ENCODE data around the gene DEPDC1B. TPM values are rescaled to one million over a fixed set of nuclear protein-coding genes. Genes with fewer than 3 reads are reported as not detected.

The DEPDC1B gene
- total and polyA plus RNA-seq, 2 of the 8 experiments (the other 6 are each of a cell fraction or from before 2014, with no cell fraction given) = 30.8 to 67.4 TPM

- Histone ChIP-seq H2BK15ac (ENCODE audit: low read length) (no peak overlapping the region), H3K79me2 (ENCODE audit: control insufficient read depth in 1 of 2, insufficient read depth in 2 of 2, low read length in 2 of 2) (no peaks in the 10 kb centered on the region), H2AFZ (ENCODE audit: low read length) (no peak overlapping the region), H4K91ac (replicated peaks; ENCODE audit: insufficient read length, low read length) (no peak overlapping the region), H3K4me2 (ENCODE audit: insufficient read depth in 1 of 2, low read depth in 2 of 2, low read length in 2 of 2) (no peak overlapping the region), H4K5ac (ENCODE audit: insufficient read length, low read depth, low read length) (no peak overlapping the region), H3K4me1 (replicated peaks in 1 of 4; ENCODE audit: control insufficient read depth in 3 of 4, insufficient read depth in 4 of 4, low read length in 3 of 4) (no peaks in the 10 kb centered on the region), H4K8ac (ENCODE audit: extremely low read depth, insufficient read depth, low read length) (no peak overlapping the region), H3K14ac (ENCODE audit: insufficient read length) (no peak overlapping the region), H4K20me1 (replicated peaks in 1 of 2; ENCODE audit: control insufficient read depth in 1 of 2, insufficient read depth in 2 of 2, low read length in 2 of 2) (no peaks in the 10 kb centered on the region), H3K4ac (replicated peaks; ENCODE audit: insufficient read length, low read depth, low read length) (no peak overlapping the region), H2BK20ac (ENCODE audit: low read length) (no peak overlapping the region), H3K23me2 (ENCODE audit: low read depth, low read length) (no peaks in the 10 kb centered on the region), H2AK5ac (ENCODE audit: low read depth, low read length) (no peak overlapping the region), H3K27me3 (replicated peaks in 1 of 4; ENCODE audit: control insufficient read depth in 3 of 4, extremely low read depth in 1 of 4, insufficient read depth in 3 of 4, low read length in 3 of 4) (no peaks in the 10 kb centered on the region), H3K79me1 (ENCODE audit: low read depth, low read length) (no peaks in the 10 kb centered on the region), H3K23ac (ENCODE audit: insufficient read length) (no peak overlapping the region), H3K36me3 (ENCODE audit: control insufficient read depth in 2 of 4, insufficient read depth in 4 of 4, low read length in 3 of 4) (no peaks in the 10 kb centered on the region), H3K27ac (ENCODE audit: low read depth, low read length) (no peak overlapping the region), H3K18ac (ENCODE audit: extremely low read depth, low read length) (no peak overlapping the region), H3K56ac (replicated peaks; ENCODE audit: insufficient read length, low read depth, low read length) (no peak overlapping the region), H2BK120ac (replicated peaks; ENCODE audit: low read depth, low read length) (no peak overlapping the region), H3K4me3 (ENCODE audit: extremely low read depth in 1 of 4, insufficient read depth in 2 of 4, low read depth in 3 of 4, low read length in 4 of 4) (no peak overlapping the region), H2BK12ac (ENCODE audit: low read depth, low read length) (no peak overlapping the region), H3K9me3 (ENCODE audit: insufficient read depth in 2 of 2, low read depth in 1 of 2, low read length in 1 of 2) (no peaks in the 10 kb centered on the region), H3K9ac (replicated peaks in 1 of 4; ENCODE audit: extremely low read depth in 1 of 4, low read depth in 3 of 4, low read length in 3 of 4) (no peak overlapping the region), H2BK5ac (ENCODE audit: low read depth, low read length) (no peak overlapping the region)
- POLR2A ChIA-PET (ENCODE audit: partially characterized antibody) = no interaction called here
- FAIRE-seq (no peak), DNase-seq (ENCODE audit: low read depth in 1 of 2, low spot score in 2 of 2) (no peak)
- 80% methylated on average over 3 of the region's 3 CpGs; no CpG with 5 or more reads in 1 of the 2 experiments for WGBS, 2 experiments (ENCODE audit: extremely low coverage in 1 of 2, insufficient coverage in 1 of 2, insufficient read length in 1 of 2, insufficient replicate concordance in 2 of 2, low coverage in 1 of 2, low lambda C conversion rate in 2 of 2, missing lambda C conversion rate in 1 of 2)
- CTCF ChIA-PET (ENCODE audit: partially characterized antibody) = no interaction called here
- TF ChIP-seq NANOG (IDR thresholded peaks at IDR 0.05; ENCODE audit: insufficient read depth, low read depth, low read length, poor library complexity, severe bottlenecking) (no peak), CTCF (IDR thresholded peaks at IDR 0.05; ENCODE audit: control extremely low read depth in 1 of 3, insufficient read depth in 1 of 3, low read depth in 1 of 3, low read length in 3 of 3) (no peak), RNF2 (IDR thresholded peaks at IDR 0.05; ENCODE audit: borderline replicate concordance, low read depth, low read length, missing control alignments, poor library complexity, severe bottlenecking) (no peak), SP4 (IDR thresholded peaks at IDR 0.05; ENCODE audit: low read length) (no peak), KDM5A (IDR thresholded peaks at IDR 0.05; ENCODE audit: low read length) (no peak)
Observed at GRCh38 chr5:60549841-60550240, 150.1 kb downstream of the DEPDC1B start.

All from H1 (cell line).